ENCODE results near the gene CBLB. TPM values are rescaled to one million over a fixed set of nuclear protein-coding genes. Genes with fewer than 3 reads are reported as not detected.

Gene CBLB
- total and polyA plus RNA-seq, 2 experiments from 2014 or later: 36.6 to 41.9 TPM

GRCh38 chr3:105676621-105677300 is 192.1 kb downstream of the CBLB start:
- H3K9me3 ChIP-seq (ENCODE audit: low read depth): no peaks in the 10 kb centered on the region
- TF ChIP-seq EZH2phosphoT487 (IDR thresholded peaks at IDR 0.05; ENCODE audit: insufficient read depth, low read depth) (no peak), EZH2 (IDR thresholded peaks at IDR 0.05; ENCODE audit: insufficient read depth, poor library complexity, severe bottlenecking) (no peak)
- H2AFZ ChIP-seq: no peak overlapping the region
- peak overlapping the region; percentile 0; the same call in 1 of the 2 replicates for H3K27ac ChIP-seq
- in situ Hi-C loops (cut with MboI): loop anchor here (25.0 kb wide), 1 partner anchor 1386 kb away; no protein-coding TSS in a partner anchor
- H3K4me1 ChIP-seq (ENCODE audit: insufficient read depth): no peaks in the 10 kb centered on the region
- H3F3A ChIP-seq (ENCODE audit: insufficient read depth): peaks cover 66% of the 10 kb centered on the region
- peaks cover 95% of the 10 kb centered on the region for H3K36me3 ChIP-seq (ENCODE audit: low read depth)
- no peak overlapping the region for H3K4me3 ChIP-seq
- H3K27me3 ChIP-seq (replicated peaks; ENCODE audit: insufficient read depth): no peaks in the 10 kb centered on the region
- 86 to 87% methylated on average over 5 of the region's 5 CpGs for WGBS, 2 experiments (ENCODE audit: low coverage in 1 of 2, low lambda C conversion rate in 2 of 2, missing lambda C conversion rate in 2 of 2)
- DNase-seq: peak; percentile 9
- no peak overlapping the region for H3K9ac ChIP-seq
- H3K9me2 ChIP-seq (ENCODE audit: insufficient read depth): no peaks in the 10 kb centered on the region
- peaks cover 17% of the 10 kb centered on the region; the same call in 1 of the 2 replicates for H3K79me2 ChIP-seq (ENCODE audit: insufficient read depth)
- no peaks in the 10 kb centered on the region for H4K20me1 ChIP-seq (ENCODE audit: insufficient read depth)
- no peak overlapping the region for H3K4me2 ChIP-seq (ENCODE audit: unreplicated experiment)

DNA sequence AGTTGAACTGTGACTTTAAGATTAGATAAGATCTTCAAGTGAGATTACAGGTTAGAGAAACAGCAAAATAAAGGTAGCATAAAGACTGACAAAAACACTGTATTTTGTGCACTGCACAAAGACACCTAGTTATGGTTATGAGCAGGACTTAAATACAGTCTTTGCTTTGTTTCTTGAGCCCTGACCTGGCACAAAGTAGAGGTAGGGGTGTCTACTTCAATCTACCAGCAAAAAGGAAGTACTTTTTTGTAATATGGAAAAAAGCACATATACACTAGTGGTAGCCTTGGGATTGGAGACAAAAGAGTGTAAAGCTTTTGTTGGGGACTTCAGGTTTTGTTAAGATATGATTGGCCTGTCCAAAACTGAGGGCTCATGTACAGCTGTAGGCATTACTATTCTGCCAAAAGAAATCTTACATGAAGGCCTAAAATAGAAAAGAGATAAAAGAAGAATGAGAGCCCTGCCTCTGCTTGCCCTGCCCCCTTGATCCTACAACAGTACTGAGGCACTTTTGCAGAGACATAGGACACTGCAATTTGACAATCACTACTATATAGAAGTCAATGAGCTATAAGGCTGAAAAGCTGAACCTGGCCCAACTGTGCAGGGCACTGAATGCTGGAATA is 194.3 kb downstream of the CBLB start:
- no peaks in the 10 kb centered on the region for H3K9me3 ChIP-seq (ENCODE audit: low read depth)
- H3K4me2 ChIP-seq (ENCODE audit: unreplicated experiment): no peak overlapping the region
- no peak overlapping the region for H3K4me3 ChIP-seq
- H3K9me2 ChIP-seq (ENCODE audit: insufficient read depth): no peaks in the 10 kb centered on the region
- no peak overlapping the region for H3K9ac ChIP-seq
- peaks cover 72% of the 10 kb centered on the region for H3F3A ChIP-seq (ENCODE audit: insufficient read depth)
- in situ Hi-C loops (cut with MboI): loop anchor here (25.0 kb wide), 1 partner anchor 1388 kb away; no protein-coding TSS in a partner anchor
- no peaks in the 10 kb centered on the region for H3K4me1 ChIP-seq (ENCODE audit: insufficient read depth)
- no peak overlapping the region for H2AFZ ChIP-seq
- peaks cover 96% of the 10 kb centered on the region for H3K36me3 ChIP-seq (ENCODE audit: low read depth)
- peaks cover 18% of the 10 kb centered on the region; the same call in 1 of the 2 replicates for H3K79me2 ChIP-seq (ENCODE audit: insufficient read depth)
- no peaks in the 10 kb centered on the region for H3K27me3 ChIP-seq (replicated peaks; ENCODE audit: insufficient read depth)
- H3K27ac ChIP-seq: no peak overlapping the region
- H4K20me1 ChIP-seq (ENCODE audit: insufficient read depth): no peaks in the 10 kb centered on the region
- TF ChIP-seq EZH2phosphoT487 (IDR thresholded peaks at IDR 0.05; ENCODE audit: insufficient read depth, low read depth) (no peak), EZH2 (IDR thresholded peaks at IDR 0.05; ENCODE audit: insufficient read depth, poor library complexity, severe bottlenecking) (no peak)
- DNase-seq: no peak

- H3K79me2 ChIP-seq (ENCODE audit: insufficient read depth): peaks cover 18% of the 10 kb centered on the region; the same call in 1 of the 2 replicates
- H3K4me1 ChIP-seq (ENCODE audit: insufficient read depth): no peaks in the 10 kb centered on the region
- 96 to 99% methylated on average over 5 of the region's 5 CpGs for WGBS, 2 experiments (ENCODE audit: low coverage in 1 of 2, low lambda C conversion rate in 2 of 2, missing lambda C conversion rate in 2 of 2)
- in situ Hi-C loops (cut with MboI): no loop called here
- TF ChIP-seq EZH2phosphoT487 (IDR thresholded peaks at IDR 0.05; ENCODE audit: insufficient read depth, low read depth) (no peak), EZH2 (IDR thresholded peaks at IDR 0.05; ENCODE audit: insufficient read depth, poor library complexity, severe bottlenecking) (no peak)
- no peaks in the 10 kb centered on the region for H4K20me1 ChIP-seq (ENCODE audit: insufficient read depth)
- H3K9ac ChIP-seq: no peak overlapping the region
- no peaks in the 10 kb centered on the region for H3K9me2 ChIP-seq (ENCODE audit: insufficient read depth)
- H3F3A ChIP-seq (ENCODE audit: insufficient read depth): peaks cover 62% of the 10 kb centered on the region
- H2AFZ ChIP-seq: no peak overlapping the region
- H3K27ac ChIP-seq: no peak overlapping the region
- no peak overlapping the region for H3K4me3 ChIP-seq
- H3K9me3 ChIP-seq (ENCODE audit: low read depth): no peaks in the 10 kb centered on the region
- peaks cover 91% of the 10 kb centered on the region for H3K36me3 ChIP-seq (ENCODE audit: low read depth)
- H3K4me2 ChIP-seq (ENCODE audit: unreplicated experiment): no peak overlapping the region
- no peak for DNase-seq
- H3K27me3 ChIP-seq (replicated peaks; ENCODE audit: insufficient read depth): no peaks in the 10 kb centered on the region
These were observed 195.8 kb downstream of the CBLB start for GRCh38 chr3:105672996-105673395.

- no peaks in the 10 kb centered on the region for H3K9me2 ChIP-seq (ENCODE audit: insufficient read depth)
- TF ChIP-seq EZH2 (IDR thresholded peaks at IDR 0.05; ENCODE audit: insufficient read depth, poor library complexity, severe bottlenecking) (no peak), EZH2phosphoT487 (IDR thresholded peaks at IDR 0.05; ENCODE audit: insufficient read depth, low read depth) (no peak)
- no peak overlapping the region for H2AFZ ChIP-seq
- no peak overlapping the region for H3K9ac ChIP-seq
- H3K27ac ChIP-seq: peak overlapping the region; percentile 34
- H4K20me1 ChIP-seq (ENCODE audit: insufficient read depth): no peaks in the 10 kb centered on the region
- peaks cover 53% of the 10 kb centered on the region for H3F3A ChIP-seq (ENCODE audit: insufficient read depth)
- in situ Hi-C loops (cut with MboI): no loop called here
- H3K36me3 ChIP-seq (ENCODE audit: low read depth): peaks cover 61% of the 10 kb centered on the region
- H3K4me1 ChIP-seq (ENCODE audit: insufficient read depth): peaks cover 24% of the 10 kb centered on the region
- H3K79me2 ChIP-seq (ENCODE audit: insufficient read depth): peaks cover 17% of the 10 kb centered on the region
- H3K4me2 ChIP-seq (ENCODE audit: unreplicated experiment): peak overlapping the region; percentile 43
- no peaks in the 10 kb centered on the region for H3K27me3 ChIP-seq (replicated peaks; ENCODE audit: insufficient read depth)
- peak; percentile 27 for DNase-seq
- H3K9me3 ChIP-seq (ENCODE audit: low read depth): no peaks in the 10 kb centered on the region
- H3K4me3 ChIP-seq: no peak overlapping the region; the same call in 1 of the 2 replicates
These were observed 206.5 kb downstream of the CBLB start for GRCh38 chr3:105662306-105662705.
